NK-92 treated with Interleukin-12 subunit alpha and Interleukin-12 subunit beta, amount 100 ng/mL, for 24 hours (cell line): ENCODE measurements around the gene ETV7.
"Not testable (repeated sequence)": the region's sequence is repeated elsewhere in the genome, so short reads cannot be mapped to it uniquely, and the experiment has no call there.

Experiments
- DNase-seq: peaks from one replicate; lab custom pipeline; 2025; lab: John Stamatoyannopoulos, UW

The ETV7 gene

GRCh38 chr6:36340306-36340617 is 47.2 kb downstream of the ETV7 start:
- DNase-seq, result no peak

GRCh38 chr6:36339146-36339545 is 48.3 kb downstream of the ETV7 start:
- DNase-seq, result no peak

GRCh38 chr6:36338223-36338622 is 49.2 kb downstream of the ETV7 start:
- not testable (repeated sequence) for DNase-seq

- DNase-seq, result no peak
These were observed 49.7 kb downstream of the ETV7 start for GRCh38 chr6:36337814-36338213.

GRCh38 chr6:36336779-36337241 is 50.7 kb downstream of the ETV7 start, which contains the start of gene BNIP5:
TSS of gene BNIP5 (minus strand) at chr6:36336888. CDS start at chr6:36330690, 6,198 bp downstream.
- DNase-seq, result no peak

- no peak for DNase-seq
These were observed 51.2 kb downstream of the ETV7 start for GRCh38 chr6:36336208-36336710.

GRCh38 chr6:36335465-36336207 is 51.8 kb downstream of the ETV7 start:
- DNase-seq, result no peak

GRCh38 chr6:36334832-36335459 is 52.5 kb downstream of the ETV7 start:
- no peak for DNase-seq

- DNase-seq, result no peak
These were observed 53.3 kb downstream of the ETV7 start for GRCh38 chr6:36333931-36334725.

GRCh38 chr6:36333171-36333895 is 54.1 kb downstream of the ETV7 start:
- no peak for DNase-seq

GRCh38 chr6:36331381-36331780 is 56.1 kb downstream of the ETV7 start:
- DNase-seq, result no peak

GRCh38 chr6:36330366-36330765 is 57.1 kb downstream of the ETV7 start:
- no peak for DNase-seq

GRCh38 chr6:36329798-36330291 is 57.6 kb downstream of the ETV7 start:
- DNase-seq, result no peak

- no peak for DNase-seq
These were observed 58.9 kb downstream of the ETV7 start for GRCh38 chr6:36328600-36328999.

GRCh38 chr6:36327919-36328236 is 59.6 kb downstream of the ETV7 start:
- no peak for DNase-seq

GRCh38 chr6:36327226-36327918 is 60.1 kb downstream of the ETV7 start:
- no peak for DNase-seq

- no peak for DNase-seq
These were observed 61.0 kb downstream of the ETV7 start for GRCh38 chr6:36326356-36326995.

- DNase-seq, result no peak
These were observed 62.8 kb downstream of the ETV7 start for GRCh38 chr6:36324715-36325114.

- no peak for DNase-seq
These were observed 63.3 kb downstream of the ETV7 start for GRCh38 chr6:36324191-36324590.

- no peak for DNase-seq
These were observed 64.4 kb downstream of the ETV7 start for GRCh38 chr6:36323062-36323461.

- DNase-seq, result no peak
These were observed 64.9 kb downstream of the ETV7 start for GRCh38 chr6:36322591-36322990.
